ENCODE data around the gene HRH1.

GRCh38 chr3:11140030-11140712 lies 14.1 kb upstream of the HRH1 start:
- TF ChIP-seq CTCF (IDR thresholded peaks at IDR 0.05; ENCODE audit: extremely low read depth in 1 of 2, insufficient read depth in 1 of 2, low read depth in 1 of 2, low read length in 2 of 2): no peak
- no peak for TF ChIP-seq EZH2 (IDR thresholded peaks at IDR 0.05; ENCODE audit: borderline replicate concordance, low read depth, low read length, severe bottlenecking)
